Keratinocyte (primary cell): ENCODE data around the gene FBXO17.

Experiments
- CTCF ChIP-seq, 3 experiments: IDR thresholded peaks in 1 of 3; conservative IDR thresholded peaks in 1 of 3; optimal IDR thresholded peaks in 1 of 3; 2 replicates in 2 of 3; 3 replicates in 1 of 3; pipeline versions ENCODE3 to v1.5.1; 2011; ENCODE audit warnings: low read length in 3 of 3, mild to moderate bottlenecking in 3 of 3, moderate library complexity in 2 of 3, control low read depth in 1 of 3, inconsistent platforms in 1 of 3; ENCODE audit not compliant: insufficient read depth in 2 of 3; ENCODE audit errors: extremely low read depth in 1 of 3
- EZH2 ChIP-seq: IDR thresholded peaks from one replicate; pipeline ENCODE4 v1.6.1; 2012; ENCODE audit warnings: inconsistent platforms, mild to moderate bottlenecking, low read length, moderate library complexity

DNA sequence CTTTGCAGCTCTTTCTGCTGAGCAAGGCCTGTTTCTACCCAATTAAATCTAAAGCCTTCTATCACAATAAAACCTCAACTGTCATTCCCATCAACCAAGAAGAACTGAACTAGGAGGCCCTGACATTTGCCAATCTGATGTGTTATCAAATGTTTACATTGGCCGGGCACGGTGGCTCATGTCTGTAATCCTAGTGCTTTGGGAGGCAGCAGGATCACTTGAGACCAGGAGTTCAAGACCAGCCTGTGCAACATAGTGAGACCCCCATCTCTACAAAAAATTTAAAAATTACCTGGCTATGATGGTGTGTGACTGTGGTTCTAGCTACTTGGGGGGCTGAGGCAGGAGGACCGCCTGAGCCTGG lies 2.8 kb upstream of the FBXO17 start:
- TF ChIP-seq CTCF (optimal IDR thresholded peaks at IDR 0.05 in 1 of 3, IDR thresholded peaks at IDR 0.05 in 1 of 3, conservative IDR thresholded peaks at IDR 0.05 in 1 of 3; ENCODE audit: extremely low read depth in 1 of 3, insufficient read depth in 2 of 3, low read length in 3 of 3) (no peak), EZH2 (no peak)
